Aorta (tissue), 4 donors: Measurements from ENCODE around the gene MACROD2. TPM values are rescaled to one million over a fixed set of nuclear protein-coding genes. Genes with fewer than 3 reads are reported as not detected.

ENCODE experiments used
- polyA plus RNA-seq, 2 donors: library from polyadenylated mRNA; stranded (reverse); fragments of 200-250 nt; gene quantifications; one replicate each; pipeline ENCODE4 v1.2.3, GENCODE V29; 2013
- total RNA-seq, 2 donors: library from RNA; stranded (reverse); fragmentation: NEBNext Ultra II Directional; extraction: Animal tissue kit (Norgen Biotek cat#: 25700); gene quantifications; one replicate each; pipeline ENCODE4 v1.2.1, GENCODE V29; 2021
- donor health status: healthy with polysubstance abuse.
- donor health status: Bipolar disorder and iron deficiency.
- donor health status: DM: no; HTN: no; CAD: no.
- donor health status: DM: yes; HTN: yes; CAD: no.

The MACROD2 gene
- total and polyA plus RNA-seq, 4 donors: 0.90 to 11.2 (median 4.8) TPM

Other genes starting within 250 kb of the MACROD2 start
- gene ESF1, start 210.6 kb upstream of the MACROD2 start, total RNA-seq: 10 to 100 TPM; 14.3 to 18.2 TPM
- gene ESF1, start 210.6 kb upstream of the MACROD2 start, polyA plus RNA-seq: 10 to 100 TPM in 1 of 2 donors, 1 to 10 TPM in 1; 6.8 to 14.4 TPM
- gene NDUFAF5, start 210.5 kb upstream of the MACROD2 start, total RNA-seq: 10 to 100 TPM; 24.3 to 27.0 TPM
- gene NDUFAF5, start 210.5 kb upstream of the MACROD2 start, polyA plus RNA-seq: 10 to 100 TPM; 23.5 to 25.7 TPM
- gene SEL1L2, start 4.9 kb upstream of the MACROD2 start, total RNA-seq: 1 to 10 TPM in 1 of 2 donors, not detected in 1; 6.3 TPM
- under 1 TPM in 1 of 2 donors, not detected in 1; 0.95 TPM for gene SEL1L2, start 4.9 kb upstream of the MACROD2 start, polyA plus RNA-seq